GM18498 (cell line): ENCODE measurements around the gene SERINC2.
"Not testable (repeated sequence)": the region's sequence is repeated elsewhere in the genome, so short reads cannot be mapped to it uniquely, and the experiment has no call there.

ENCODE experiments used
- ATAC-seq: cut with Tn5 transposase; IDR thresholded peaks from one replicate; pipeline ENCODE4 v1.9.1; 2021; ENCODE audit warnings: mild to moderate bottlenecking, moderate library complexity; ENCODE audit not compliant: unreplicated experiment

Gene SERINC2

GRCh38 chr1:31382379-31382989 is 30.5 kb upstream of the SERINC2 start:
- no peak for ATAC-seq

- ATAC-seq = no peak
These were observed 29.0 kb upstream of the SERINC2 start for GRCh38 chr1:31383967-31384366.

GRCh38 chr1:31386576-31387243 is 26.3 kb upstream of the SERINC2 start:
- not testable (repeated sequence) for ATAC-seq

- no peak for ATAC-seq
These were observed 25.4 kb upstream of the SERINC2 start for GRCh38 chr1:31387612-31388011.

- no peak for ATAC-seq
These were observed 23.4 kb upstream of the SERINC2 start for GRCh38 chr1:31389616-31390015.

GRCh38 chr1:31390071-31390470 is 22.9 kb upstream of the SERINC2 start:
- no peak for ATAC-seq

GRCh38 chr1:31393463-31393862 is 19.6 kb upstream of the SERINC2 start:
- no peak for ATAC-seq

- ATAC-seq = peak; percentile 74
These were observed 18.3 kb upstream of the SERINC2 start for GRCh38 chr1:31394584-31395193.

- ATAC-seq = no peak
These were observed 16.2 kb upstream of the SERINC2 start for GRCh38 chr1:31396633-31397351.

GRCh38 chr1:31397360-31398095 is 15.5 kb upstream of the SERINC2 start:
- ATAC-seq = no peak

GRCh38 chr1:31398246-31398645 is 14.8 kb upstream of the SERINC2 start:
- no peak for ATAC-seq

GRCh38 chr1:31399976-31400375 is 13.0 kb upstream of the SERINC2 start:
- ATAC-seq = no peak

GRCh38 chr1:31400393-31400792 is 12.6 kb upstream of the SERINC2 start:
- ATAC-seq = no peak

GRCh38 chr1:31401241-31401640 is 11.8 kb upstream of the SERINC2 start:
- ATAC-seq = no peak

- ATAC-seq = no peak
These were observed 7.3 kb upstream of the SERINC2 start for GRCh38 chr1:31405578-31406245.

- ATAC-seq = no peak
These were observed 5.9 kb upstream of the SERINC2 start for GRCh38 chr1:31407029-31407626.

GRCh38 chr1:31408788-31409318 is 4.2 kb upstream of the SERINC2 start:
- no peak for ATAC-seq

GRCh38 chr1:31409946-31410858 is 2.8 kb upstream of the SERINC2 start:
- ATAC-seq = no peak

- ATAC-seq = no peak
These were observed 2.1 kb upstream of the SERINC2 start for GRCh38 chr1:31410871-31411270.
